HCT116 (cell line): ENCODE measurements around the gene KRTAP19-5. TPM values are rescaled to one million over a fixed set of nuclear protein-coding genes. Genes with fewer than 3 reads are reported as not detected.

Experiments
- ATAC-seq: fragments of 200-7000 bp; cut with Tn5 transposase; 2 replicates; pipeline ENCODE4 v1.9.1; 2020; ENCODE audit warnings: mild to moderate bottlenecking, moderate library complexity
- Bru-seq: library from RNA; stranded (reverse); fragments of 400-500 nt; gene quantifications from one replicate; lab custom pipeline; 2021; lab: Mats Ljungman, UMichigan
- BruChase-seq, 2 experiments: library from RNA; stranded (reverse); fragments of 400-500 nt; gene quantifications; one replicate each; lab custom pipeline; 2021; lab: Mats Ljungman, UMichigan
- BruUV-seq: library from RNA; stranded (reverse); fragments of 400-500 nt; replicated peaks from 2 replicates; lab custom pipeline; 2021; lab: Mats Ljungman, UMichigan
- CTCF ChIA-PET: fragments of 300-600 bp; sonication (Branson Sonifier 250); formaldehyde crosslinking; loops from one replicate; lab custom pipeline; 2021; ENCODE audit warnings: antibody characterized with exemption; lab: Charles Lee
- POLR2A ChIA-PET: fragments of 300-600, 350-600 bp; sonication (Branson Sonifier 250); formaldehyde crosslinking; loops from one replicate; lab custom pipeline; 2021; ENCODE audit warnings: antibody characterized with exemption; lab: Charles Lee
- RAD21 ChIA-PET, 2 experiments: fragments of 300-600 bp; sonication (Branson Sonifier 250); formaldehyde crosslinking; loops; one replicate each; lab custom pipeline; 2023; ENCODE audit warnings: low total read pairs in 2 of 2; ENCODE audit not compliant: uncharacterized antibody in 2 of 2, unreplicated experiment in 2 of 2, low non-redundant PET in 1 of 2; lab: Charles Lee
- DNase-seq: peaks from one replicate; pipeline ENCODE4 v3.0.0-alpha.2; 2010; ENCODE audit warnings: low read depth, low spot score
- H2AFZ ChIP-seq: fragments of 200-600 bp; shearing (Covaris generic), sonication (generic); 2 replicates; pipeline ENCODE4 v1.6.1; 2017; ENCODE audit warnings: low read depth, mixed run types, mixed read lengths, antibody characterized with exemption, low read length; ENCODE audit not compliant: poor library complexity, severe bottlenecking
- H3K27ac ChIP-seq: 2 replicates; pipeline ENCODE4 v1.5.1; 2012; ENCODE audit warnings: low read depth, low read length
- H3K27me3 ChIP-seq: fragments of 200-600 bp; sonication (generic); 2 replicates; pipeline ENCODE4 v1.6.1; 2016; ENCODE audit warnings: mixed run types, low read length, mixed read lengths; ENCODE audit not compliant: insufficient read depth
- H3K36me3 ChIP-seq, 2 experiments: fragments of 200-500 bp in 1 of 2; fragments of 200-600 bp in 1 of 2; sonication (Bioruptor generic) in 1 of 2; sonication (generic) in 1 of 2; 2 replicates each; pipeline versions ENCODE4 v1.5.1 to v1.6.1; 2014 to 2016; ENCODE audit warnings: low read length in 2 of 2, inconsistent platforms in 1 of 2, mixed read lengths in 1 of 2, mixed run types in 1 of 2; ENCODE audit not compliant: insufficient read depth in 2 of 2, control insufficient read depth in 1 of 2
- H3K4me1 ChIP-seq, 2 experiments: fragments of 200-600 bp in 1 of 2; sonication (generic) in 1 of 2; 2 replicates each; pipeline versions ENCODE4 v1.5.1 to v1.6.1; 2012 to 2017; ENCODE audit warnings: low read length in 2 of 2, inconsistent platforms in 1 of 2, mild to moderate bottlenecking in 1 of 2, mixed read lengths in 1 of 2, mixed run types in 1 of 2, moderate library complexity in 1 of 2; ENCODE audit not compliant: insufficient read depth in 2 of 2, control insufficient read depth in 1 of 2
- H3K4me2 ChIP-seq: fragments of 200-600 bp; sonication (generic); 2 replicates; pipeline ENCODE4 v1.6.1; 2017; ENCODE audit warnings: mixed run types, low read length, mixed read lengths
- H3K4me3 ChIP-seq, 2 experiments: fragments of 200-600 bp in 1 of 2; sonication (generic) in 1 of 2; replicated peaks in 1 of 2; 2 replicates each; pipeline ENCODE4 v1.5.1; 2011 to 2016; ENCODE audit warnings: low read length in 2 of 2, control low read depth in 1 of 2, low read depth in 1 of 2, mild to moderate bottlenecking in 1 of 2, mixed read lengths in 1 of 2, mixed run types in 1 of 2
- H3K79me2 ChIP-seq: fragments of 200-600 bp; sonication (generic); 2 replicates; pipeline ENCODE4 v1.6.1; 2017; ENCODE audit warnings: mild to moderate bottlenecking, mixed run types, low read length, moderate library complexity, mixed read lengths; ENCODE audit not compliant: insufficient read depth
- H3K9ac ChIP-seq: fragments of 200-600 bp; sonication (generic); 2 replicates; pipeline ENCODE4 v1.6.1; 2016; ENCODE audit warnings: low read length, mixed read lengths
- H3K9me2 ChIP-seq: fragments of 200-600 bp; sonication (generic), shearing (Covaris generic); 2 replicates; pipeline ENCODE4 v1.6.1; 2017; ENCODE audit warnings: mixed run types, mild to moderate bottlenecking, moderate library complexity; ENCODE audit not compliant: insufficient read depth
- H3K9me3 ChIP-seq, 2 experiments: fragments of 200-500 bp in 1 of 2; fragments of 200-600 bp in 1 of 2; sonication (Bioruptor generic) in 1 of 2; sonication (generic) in 1 of 2; 2 replicates each; pipeline ENCODE4 v1.6.1; 2014 to 2017; ENCODE audit warnings: low read length in 2 of 2, mixed read lengths in 2 of 2, inconsistent platforms in 1 of 2, low read depth in 1 of 2, mild to moderate bottlenecking in 1 of 2, mixed run types in 1 of 2, moderate library complexity in 1 of 2; ENCODE audit not compliant: control insufficient read depth in 1 of 2, insufficient read depth in 1 of 2
- H4K20me1 ChIP-seq: fragments of 200-600 bp; sonication (generic), shearing (Covaris generic); 2 replicates; pipeline ENCODE4 v1.6.1; 2017; ENCODE audit warnings: mixed run types, mild to moderate bottlenecking, moderate library complexity; ENCODE audit not compliant: insufficient read depth
- CBX3 ChIP-seq: IDR thresholded peaks from 2 replicates; pipeline ENCODE4 v1.6.1; 2012; ENCODE audit warnings: low read depth
- CEBPB ChIP-seq: IDR thresholded peaks from 2 replicates; pipeline ENCODE4 v1.6.1; 2012; ENCODE audit warnings: low read depth
- POLR2AphosphoS5 ChIP-seq: IDR thresholded peaks from 2 replicates; pipeline ENCODE4 v1.6.1; 2011; ENCODE audit warnings: mild to moderate bottlenecking, low read depth, low read length, moderate library complexity
- TCF7L2 ChIP-seq: IDR thresholded peaks from 2 replicates; pipeline ENCODE4 v1.7.0; 2011; ENCODE audit warnings: borderline replicate concordance, inconsistent platforms; ENCODE audit not compliant: insufficient read depth, insufficient read length; ENCODE audit errors: extremely low read depth
- ZFX ChIP-seq: fragments of 450-650 bp; IDR thresholded peaks from 2 replicates; pipeline ENCODE4 v1.6.1; 2017
- intact Hi-C: fragments of 100-400 bp; cut with micrococcal nuclease; formaldehyde crosslinking; loops from 2 replicates; pipeline ENCODE4 v1.10.0; 2022
- long read RNA-seq: library from polyadenylated mRNA; unstranded; transcript quantifications from one replicate; pipeline ENCODE4 v2.0.0, GENCODE V29; 2021; ENCODE audit not compliant: unreplicated experiment
- polyA plus RNA-seq: library from polyadenylated mRNA; unstranded; fragments of >200 nt; gene quantifications from 2 replicates; pipeline ENCODE4 v1.2.1, GENCODE V29; 2012; ENCODE audit warnings: missing spikeins
- total RNA-seq: library from RNA; stranded (reverse); gene quantifications from one replicate; pipeline ENCODE4 v1.2.1, GENCODE V29; 2021; ENCODE audit not compliant: unreplicated experiment
- TF ChIP-seq, protein P1 (sequence below), 3 experiments: fragments of 200-600 bp in 1 of 3; sonication (generic) in 1 of 3; IDR thresholded peaks in 2 of 3; conservative IDR thresholded peaks in 1 of 3; 2 replicates each; pipeline ENCODE4 v1.5.1; 2012 to 2017; ENCODE audit warnings: low read depth in 2 of 3, low read length in 2 of 3, antibody characterized with exemption in 1 of 3, borderline replicate concordance in 1 of 3, control low read depth in 1 of 3, mild to moderate bottlenecking in 1 of 3, mixed read lengths in 1 of 3, mixed run types in 1 of 3, moderate library complexity in 1 of 3; ENCODE audit not compliant: insufficient read depth in 1 of 3
- TF ChIP-seq, protein P2 (sequence below): IDR thresholded peaks from 2 replicates; pipeline ENCODE4 v1.6.1; 2012
- TF ChIP-seq, protein P3 (sequence below): IDR thresholded peaks from 2 replicates; pipeline ENCODE4 v1.6.1; 2011; ENCODE audit warnings: mild to moderate bottlenecking, low read length, moderate library complexity; ENCODE audit not compliant: insufficient replicate concordance; ENCODE audit errors: extremely low read depth
- TF ChIP-seq, protein P4 (sequence below): IDR thresholded peaks from 2 replicates; pipeline ENCODE4 v1.6.1; 2012
- TF ChIP-seq, protein P5 (sequence below): IDR thresholded peaks from 2 replicates; pipeline ENCODE4 v1.6.1; 2012; ENCODE audit warnings: low read depth

The KRTAP19-5 gene
- total RNA-seq (not detected), Bru-seq, nascent RNA (not detected), BruChase-seq, experiment 1, labeled RNA remaining after a 6-hour chase (not detected), BruChase-seq, experiment 2, labeled RNA remaining after a 2-hour chase (not detected)
- not detected in 2 replicates for polyA plus RNA-seq
- long read RNA-seq: 0 reads

DNA sequence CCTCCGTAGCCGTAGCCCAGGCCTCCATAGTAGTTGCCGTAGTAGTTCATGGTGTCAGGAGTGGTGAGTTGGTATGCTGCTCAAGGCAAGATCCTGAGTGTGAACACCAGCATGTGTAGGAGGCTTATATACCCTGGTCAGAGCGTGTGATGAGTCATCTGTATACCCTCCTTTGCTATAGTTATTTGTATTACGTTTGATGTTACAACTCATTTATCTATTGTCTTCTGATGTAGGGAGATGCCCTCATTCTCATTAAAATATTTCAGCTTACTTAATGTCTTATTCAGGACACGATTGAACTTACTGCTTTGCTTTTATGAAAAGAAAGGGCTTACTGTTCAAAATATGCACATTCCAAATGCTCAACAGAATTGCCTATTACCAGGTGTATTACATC lies at the start of gene KRTAP19-5:
Gene KRTAP19-5 (minus strand): TSS at position 101 of the 400 bp plus-strand sequence. CDS start 51 bp downstream, at position 50.
- Histone ChIP-seq H2AFZ (no peak within 1 kb of the TSS), H3K9me2 (no peaks in the 10 kb centered on the region), H3K36me3 (no peaks in the 10 kb centered on the region), H3K9me3 (peaks cover 13 to 22% of the 10 kb centered on the region in 2 experiments; a peak in 3 of 4 replicates), H3K4me2 (no peak within 1 kb of the TSS), H3K27ac (no peak within 1 kb of the TSS), H3K4me1 (no peaks in the 10 kb centered on the region), H3K79me2 (no peaks in the 10 kb centered on the region), H4K20me1 (no peaks in the 10 kb centered on the region), H3K9ac (no peak within 1 kb of the TSS), H3K4me3 (no peak within 1 kb of the TSS), H3K27me3 (no peaks in the 10 kb centered on the region)
- no peak for TF ChIP-seq ZFX
- TF ChIP-seq, protein P1, sequence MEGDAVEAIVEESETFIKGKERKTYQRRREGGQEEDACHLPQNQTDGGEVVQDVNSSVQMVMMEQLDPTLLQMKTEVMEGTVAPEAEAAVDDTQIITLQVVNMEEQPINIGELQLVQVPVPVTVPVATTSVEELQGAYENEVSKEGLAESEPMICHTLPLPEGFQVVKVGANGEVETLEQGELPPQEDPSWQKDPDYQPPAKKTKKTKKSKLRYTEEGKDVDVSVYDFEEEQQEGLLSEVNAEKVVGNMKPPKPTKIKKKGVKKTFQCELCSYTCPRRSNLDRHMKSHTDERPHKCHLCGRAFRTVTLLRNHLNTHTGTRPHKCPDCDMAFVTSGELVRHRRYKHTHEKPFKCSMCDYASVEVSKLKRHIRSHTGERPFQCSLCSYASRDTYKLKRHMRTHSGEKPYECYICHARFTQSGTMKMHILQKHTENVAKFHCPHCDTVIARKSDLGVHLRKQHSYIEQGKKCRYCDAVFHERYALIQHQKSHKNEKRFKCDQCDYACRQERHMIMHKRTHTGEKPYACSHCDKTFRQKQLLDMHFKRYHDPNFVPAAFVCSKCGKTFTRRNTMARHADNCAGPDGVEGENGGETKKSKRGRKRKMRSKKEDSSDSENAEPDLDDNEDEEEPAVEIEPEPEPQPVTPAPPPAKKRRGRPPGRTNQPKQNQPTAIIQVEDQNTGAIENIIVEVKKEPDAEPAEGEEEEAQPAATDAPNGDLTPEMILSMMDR (IDR thresholded peaks at IDR 0.05 in 2 of 3, conservative IDR thresholded peaks at IDR 0.05 in 1 of 3; ENCODE audit: borderline replicate concordance in 1 of 3, insufficient read depth in 1 of 3, low read depth in 2 of 3, low read length in 2 of 3): no peak
- TF ChIP-seq TCF7L2: no peak
- TF ChIP-seq, protein P2, sequence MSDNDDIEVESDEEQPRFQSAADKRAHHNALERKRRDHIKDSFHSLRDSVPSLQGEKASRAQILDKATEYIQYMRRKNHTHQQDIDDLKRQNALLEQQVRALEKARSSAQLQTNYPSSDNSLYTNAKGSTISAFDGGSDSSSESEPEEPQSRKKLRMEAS: no peak
- TF ChIP-seq CBX3: no peak
- TF ChIP-seq, protein P3, sequence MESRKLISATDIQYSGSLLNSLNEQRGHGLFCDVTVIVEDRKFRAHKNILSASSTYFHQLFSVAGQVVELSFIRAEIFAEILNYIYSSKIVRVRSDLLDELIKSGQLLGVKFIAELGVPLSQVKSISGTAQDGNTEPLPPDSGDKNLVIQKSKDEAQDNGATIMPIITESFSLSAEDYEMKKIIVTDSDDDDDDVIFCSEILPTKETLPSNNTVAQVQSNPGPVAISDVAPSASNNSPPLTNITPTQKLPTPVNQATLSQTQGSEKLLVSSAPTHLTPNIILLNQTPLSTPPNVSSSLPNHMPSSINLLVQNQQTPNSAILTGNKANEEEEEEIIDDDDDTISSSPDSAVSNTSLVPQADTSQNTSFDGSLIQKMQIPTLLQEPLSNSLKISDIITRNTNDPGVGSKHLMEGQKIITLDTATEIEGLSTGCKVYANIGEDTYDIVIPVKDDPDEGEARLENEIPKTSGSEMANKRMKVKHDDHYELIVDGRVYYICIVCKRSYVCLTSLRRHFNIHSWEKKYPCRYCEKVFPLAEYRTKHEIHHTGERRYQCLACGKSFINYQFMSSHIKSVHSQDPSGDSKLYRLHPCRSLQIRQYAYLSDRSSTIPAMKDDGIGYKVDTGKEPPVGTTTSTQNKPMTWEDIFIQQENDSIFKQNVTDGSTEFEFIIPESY: no peak
- no peak for TF ChIP-seq CEBPB
- TF ChIP-seq, protein P4, sequence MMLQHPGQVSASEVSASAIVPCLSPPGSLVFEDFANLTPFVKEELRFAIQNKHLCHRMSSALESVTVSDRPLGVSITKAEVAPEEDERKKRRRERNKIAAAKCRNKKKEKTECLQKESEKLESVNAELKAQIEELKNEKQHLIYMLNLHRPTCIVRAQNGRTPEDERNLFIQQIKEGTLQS: no peak
- no peak for TF ChIP-seq POLR2AphosphoS5
- TF ChIP-seq, protein P5, sequence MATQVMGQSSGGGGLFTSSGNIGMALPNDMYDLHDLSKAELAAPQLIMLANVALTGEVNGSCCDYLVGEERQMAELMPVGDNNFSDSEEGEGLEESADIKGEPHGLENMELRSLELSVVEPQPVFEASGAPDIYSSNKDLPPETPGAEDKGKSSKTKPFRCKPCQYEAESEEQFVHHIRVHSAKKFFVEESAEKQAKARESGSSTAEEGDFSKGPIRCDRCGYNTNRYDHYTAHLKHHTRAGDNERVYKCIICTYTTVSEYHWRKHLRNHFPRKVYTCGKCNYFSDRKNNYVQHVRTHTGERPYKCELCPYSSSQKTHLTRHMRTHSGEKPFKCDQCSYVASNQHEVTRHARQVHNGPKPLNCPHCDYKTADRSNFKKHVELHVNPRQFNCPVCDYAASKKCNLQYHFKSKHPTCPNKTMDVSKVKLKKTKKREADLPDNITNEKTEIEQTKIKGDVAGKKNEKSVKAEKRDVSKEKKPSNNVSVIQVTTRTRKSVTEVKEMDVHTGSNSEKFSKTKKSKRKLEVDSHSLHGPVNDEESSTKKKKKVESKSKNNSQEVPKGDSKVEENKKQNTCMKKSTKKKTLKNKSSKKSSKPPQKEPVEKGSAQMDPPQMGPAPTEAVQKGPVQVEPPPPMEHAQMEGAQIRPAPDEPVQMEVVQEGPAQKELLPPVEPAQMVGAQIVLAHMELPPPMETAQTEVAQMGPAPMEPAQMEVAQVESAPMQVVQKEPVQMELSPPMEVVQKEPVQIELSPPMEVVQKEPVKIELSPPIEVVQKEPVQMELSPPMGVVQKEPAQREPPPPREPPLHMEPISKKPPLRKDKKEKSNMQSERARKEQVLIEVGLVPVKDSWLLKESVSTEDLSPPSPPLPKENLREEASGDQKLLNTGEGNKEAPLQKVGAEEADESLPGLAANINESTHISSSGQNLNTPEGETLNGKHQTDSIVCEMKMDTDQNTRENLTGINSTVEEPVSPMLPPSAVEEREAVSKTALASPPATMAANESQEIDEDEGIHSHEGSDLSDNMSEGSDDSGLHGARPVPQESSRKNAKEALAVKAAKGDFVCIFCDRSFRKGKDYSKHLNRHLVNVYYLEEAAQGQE: no peak
- DNase-seq (no peak), ATAC-seq (no peak)
- CTCF ChIA-PET: no interaction called here
- RAD21 ChIA-PET: no interaction called here
- POLR2A ChIA-PET: no interaction called here
- no TSS peak for BruUV-seq
- intact Hi-C loops: no loop called here
